ENCODE results near the gene NCKAP5. TPM values are rescaled to one million over a fixed set of nuclear protein-coding genes. Genes with fewer than 3 reads are reported as not detected.
"Not testable (repeated sequence)": the region's sequence is repeated elsewhere in the genome, so short reads cannot be mapped to it uniquely, and the experiment has no call there.

NCKAP5 gene
- polyA plus RNA-seq, 3 donors, result 0.16 to 0.34 (median 0.30) TPM

GRCh38 chr2:133486771-133487191 lies 81.5 kb downstream of the NCKAP5 start:
- 40 to 42% (median 42%) methylated on average over 5 of the region's 5 CpGs for WGBS, 3 donors
- no peak overlapping the region for H3K27ac ChIP-seq (ENCODE audit: low read depth, low read length)

GRCh38 chr2:133485868-133486267 lies 82.4 kb downstream of the NCKAP5 start:
- WGBS, 3 donors, result 58 to 89% (median 62%) methylated on average over 3 of the region's 3 CpGs
- no peak overlapping the region for H3K27ac ChIP-seq (ENCODE audit: low read depth, low read length)

- 71 to 84% (median 79%) methylated on average over 3 of the region's 3 CpGs for WGBS, 3 donors
- H3K27ac ChIP-seq (ENCODE audit: low read depth, low read length), result no peak overlapping the region
Observed at GRCh38 chr2:133484784-133485183, 83.5 kb downstream of the NCKAP5 start.

- no peak overlapping the region for H3K27ac ChIP-seq (ENCODE audit: low read depth, low read length)
Observed at GRCh38 chr2:133484106-133484505, 84.2 kb downstream of the NCKAP5 start.

GRCh38 chr2:133483181-133483580 lies 85.1 kb downstream of the NCKAP5 start:
- H3K27ac ChIP-seq (ENCODE audit: low read depth, low read length), result no peak overlapping the region

More at GRCh38 chr2:133484106-133484505, 84.2 kb downstream of the NCKAP5 start:
- WGBS, 3 donors, result 56 to 79% (median 65%) methylated on average over 3 of the region's 3 CpGs

GRCh38 chr2:133480707-133481429 lies 87.4 kb downstream of the NCKAP5 start:
- H3K27ac ChIP-seq (ENCODE audit: low read depth, low read length), result no peak overlapping the region
- WGBS, 3 donors, result 54 to 84% (median 83%) methylated on average over 7 of the region's 7 CpGs

- H3K27ac ChIP-seq (ENCODE audit: low read depth, low read length), result no peak overlapping the region
Observed at GRCh38 chr2:133477616-133477990, 90.7 kb downstream of the NCKAP5 start.

GRCh38 chr2:133476931-133477615 lies 91.2 kb downstream of the NCKAP5 start:
- 69 to 74% (median 71%) methylated on average over 3 of the region's 3 CpGs for WGBS, 3 donors
- no peak overlapping the region for H3K27ac ChIP-seq (ENCODE audit: low read depth, low read length)

- no peak overlapping the region for H3K27ac ChIP-seq (ENCODE audit: low read depth, low read length)
- WGBS, 3 donors, result 30 to 82% (median 71%) methylated on average over 4 of the region's 4 CpGs
Observed at GRCh38 chr2:133476286-133476685, 92.0 kb downstream of the NCKAP5 start.

GRCh38 chr2:133475610-133476009 lies 92.7 kb downstream of the NCKAP5 start:
- no peak overlapping the region for H3K27ac ChIP-seq (ENCODE audit: low read depth, low read length)

- 79 to 94% (median 81%) methylated on average over 7 to 13 of the region's 13 CpGs for WGBS, 3 donors
- not testable (repeated sequence) for H3K27ac ChIP-seq (ENCODE audit: low read depth, low read length)
Observed at GRCh38 chr2:133470446-133470845, 97.8 kb downstream of the NCKAP5 start.

- WGBS, 3 donors, result 65 to 89% (median 85%) methylated on average over 6 of the region's 6 CpGs
- no peak overlapping the region for H3K27ac ChIP-seq (ENCODE audit: low read depth, low read length)
Observed at GRCh38 chr2:133462811-133463210, 105.5 kb downstream of the NCKAP5 start.

GRCh38 chr2:133461484-133461883 lies 106.8 kb downstream of the NCKAP5 start:
- 72 to 81% (median 74%) methylated on average over 4 of the region's 4 CpGs for WGBS, 3 donors
- no peak overlapping the region for H3K27ac ChIP-seq (ENCODE audit: low read depth, low read length)

GRCh38 chr2:133459590-133459989 lies 108.7 kb downstream of the NCKAP5 start:
- WGBS, 3 donors, result 73 to 87% (median 74%) methylated on average over 3 of the region's 3 CpGs
- no peak overlapping the region for H3K27ac ChIP-seq (ENCODE audit: low read depth, low read length)

GRCh38 chr2:133458280-133458679 lies 110.0 kb downstream of the NCKAP5 start:
- no peak overlapping the region for H3K27ac ChIP-seq (ENCODE audit: low read depth, low read length)
- 55 to 65% (median 64%) methylated on average over 3 of the region's 3 CpGs for WGBS, 3 donors

- 74 to 88% (median 85%) methylated on average over 4 of the region's 4 CpGs for WGBS, 3 donors
Observed at GRCh38 chr2:133457861-133458260, 110.4 kb downstream of the NCKAP5 start.

GRCh38 chr2:133456971-133457370 lies 111.3 kb downstream of the NCKAP5 start:
- no peak overlapping the region for H3K27ac ChIP-seq (ENCODE audit: low read depth, low read length)
- 72 to 87% (median 85%) methylated on average over 3 of the region's 3 CpGs for WGBS, 3 donors

More at GRCh38 chr2:133457861-133458260, 110.4 kb downstream of the NCKAP5 start:
- H3K27ac ChIP-seq (ENCODE audit: low read depth, low read length), result no peak overlapping the region

GRCh38 chr2:133456156-133456555 lies 112.1 kb downstream of the NCKAP5 start:
- 58 to 74% (median 73%) methylated on average over 5 of the region's 5 CpGs for WGBS, 3 donors

GRCh38 chr2:133453032-133453431 lies 115.2 kb downstream of the NCKAP5 start:
- no peak overlapping the region for H3K27ac ChIP-seq (ENCODE audit: low read depth, low read length)
- 32 to 58% (median 53%) methylated on average over 1 of the region's 1 CpG for WGBS, 3 donors

More at GRCh38 chr2:133456156-133456555, 112.1 kb downstream of the NCKAP5 start:
- H3K27ac ChIP-seq (ENCODE audit: low read depth, low read length), result no peak overlapping the region

GRCh38 chr2:133452583-133452982 lies 115.7 kb downstream of the NCKAP5 start:
- H3K27ac ChIP-seq (ENCODE audit: low read depth, low read length), result no peak overlapping the region
- WGBS, 3 donors, result 83 to 96% (median 88%) methylated on average over 2 of the region's 2 CpGs

All from adipose tissue (tissue), 3 donors.